Measurements from ENCODE around the gene RUNX2. TPM values are rescaled to one million over a fixed set of nuclear protein-coding genes. Genes with fewer than 3 reads are reported as not detected.
"Not testable (repeated sequence)": the region's sequence is repeated elsewhere in the genome, so short reads cannot be mapped to it uniquely, and the experiment has no call there.

Gene RUNX2
- total and polyA plus RNA-seq, 4 donors = 1.8 to 6.7 (median 3.2) TPM

DNA sequence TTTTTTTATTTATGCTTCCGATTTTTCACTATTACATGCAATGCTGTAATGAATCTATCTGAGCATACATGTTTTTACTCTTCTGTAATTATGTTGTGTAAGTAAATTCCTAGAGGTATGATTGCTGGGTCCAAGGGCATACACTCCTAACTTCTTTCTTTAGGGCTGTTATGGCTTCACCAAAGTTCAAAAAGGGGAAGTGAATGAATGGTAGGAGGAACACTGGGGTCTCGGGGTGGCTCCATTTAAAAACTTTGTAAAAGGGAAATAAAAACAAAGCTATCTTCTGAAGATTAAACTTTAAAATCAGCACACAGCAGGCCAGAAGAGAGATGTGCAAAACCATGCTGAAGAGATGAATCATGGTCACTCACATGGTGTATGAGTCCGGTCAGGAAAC lies 338.7 kb downstream of the RUNX2 start:
- Histone ChIP-seq H3K4me3 (no peak overlapping the region), H3K4me1 (ENCODE audit: control insufficient read depth in 5 of 5, insufficient read depth in 5 of 5, low read length in 5 of 5) (peaks cover 0 to 9% (median 0%) of the 10 kb centered on the region in 5 donors), H3K9ac (ENCODE audit: insufficient read depth in 1 of 2, low read length in 2 of 2) (no peak overlapping the region), H3K27ac (ENCODE audit: low read depth in 1 of 2, low read length in 1 of 2) (no peak overlapping the region), H3K9me3 (ENCODE audit: control insufficient read depth in 4 of 4, insufficient read depth in 3 of 4, low read length in 3 of 4) (peaks cover 0 to 7% (median 0%) of the 10 kb centered on the region in 4 donors), H3K27me3 (ENCODE audit: control insufficient read depth in 3 of 3, insufficient read depth in 3 of 3, low read length in 2 of 3) (peaks cover 6 to 42% (median 40%) of the 10 kb centered on the region in 3 donors), H3K36me3 (ENCODE audit: control insufficient read depth in 4 of 4, insufficient read depth in 4 of 4, low read length in 4 of 4) (no peaks in the 10 kb centered on the region)
- no peak for TF ChIP-seq CTCF (IDR thresholded peaks at IDR 0.05; ENCODE audit: control extremely low read depth, extremely low read depth)
- no peak for DNase-seq
- ATAC-seq (ENCODE audit: insufficient read depth, low FRiP score) = no peak
- WGBS, 2 donors = 63 to 79% methylated on average over 3 of the region's 3 CpGs

DNA sequence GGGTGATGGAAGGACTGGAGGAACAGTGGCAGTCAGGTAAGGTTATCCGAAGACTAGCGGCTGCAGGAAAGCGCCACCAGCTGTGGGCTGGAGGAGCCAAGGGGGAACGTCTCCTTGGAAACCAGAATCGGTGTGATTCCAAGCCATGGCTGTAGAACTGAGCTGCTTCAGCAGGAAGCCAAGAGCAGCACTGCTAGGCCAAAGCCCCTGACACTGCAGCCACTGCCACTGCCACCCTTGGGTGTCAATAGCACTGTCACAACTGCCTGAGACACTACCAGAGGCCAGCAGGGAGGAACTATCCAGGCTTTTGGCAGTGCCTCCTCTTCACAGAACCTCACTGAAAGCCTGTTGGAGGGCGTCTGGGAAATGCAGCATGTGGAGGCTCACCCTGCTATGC lies 339.2 kb downstream of the RUNX2 start:
- ATAC-seq (ENCODE audit: insufficient read depth, low FRiP score) (no peak), DNase-seq (peak; percentile 44 to 62 (median 55))
- 73 to 86% methylated on average over 6 of the region's 6 CpGs for WGBS, 2 donors
- Histone ChIP-seq H3K27me3 (ENCODE audit: control insufficient read depth in 3 of 3, insufficient read depth in 3 of 3, low read length in 2 of 3) (peaks cover 5 to 38% (median 36%) of the 10 kb centered on the region in 3 donors), H3K36me3 (ENCODE audit: control insufficient read depth in 4 of 4, insufficient read depth in 4 of 4, low read length in 4 of 4) (no peaks in the 10 kb centered on the region), H3K4me3 (no peak overlapping the region), H3K27ac (ENCODE audit: low read depth in 1 of 2, low read length in 1 of 2) (no peak overlapping the region), H3K9ac (ENCODE audit: insufficient read depth in 1 of 2, low read length in 2 of 2) (no peak overlapping the region), H3K4me1 (ENCODE audit: control insufficient read depth in 5 of 5, insufficient read depth in 5 of 5, low read length in 5 of 5) (peaks cover 0 to 9% (median 0%) of the 10 kb centered on the region in 5 donors), H3K9me3 (ENCODE audit: control insufficient read depth in 4 of 4, insufficient read depth in 3 of 4, low read length in 3 of 4) (peaks cover 0 to 7% (median 0%) of the 10 kb centered on the region in 4 donors)
- TF ChIP-seq CTCF (IDR thresholded peaks at IDR 0.05; ENCODE audit: control extremely low read depth, extremely low read depth) = no peak

- ATAC-seq (ENCODE audit: insufficient read depth, low FRiP score) = no peak
- WGBS, 2 donors = 87 to 95% methylated on average over 5 of the region's 5 CpGs
- TF ChIP-seq CTCF (IDR thresholded peaks at IDR 0.05; ENCODE audit: control extremely low read depth, extremely low read depth) = no peak
- DNase-seq = no peak
- Histone ChIP-seq H3K4me3 (no peak overlapping the region), H3K27me3 (ENCODE audit: control insufficient read depth in 3 of 3, insufficient read depth in 3 of 3, low read length in 2 of 3) (peaks cover 5 to 34% (median 31%) of the 10 kb centered on the region in 3 donors), H3K9me3 (ENCODE audit: control insufficient read depth in 4 of 4, insufficient read depth in 3 of 4, low read length in 3 of 4) (peaks cover 0 to 7% (median 0%) of the 10 kb centered on the region in 4 donors), H3K27ac (ENCODE audit: low read depth in 1 of 2, low read length in 1 of 2) (no peak overlapping the region), H3K4me1 (ENCODE audit: control insufficient read depth in 5 of 5, insufficient read depth in 5 of 5, low read length in 5 of 5) (peaks cover 0 to 9% (median 0%) of the 10 kb centered on the region in 5 donors), H3K9ac (ENCODE audit: insufficient read depth in 1 of 2, low read length in 2 of 2) (no peak overlapping the region), H3K36me3 (ENCODE audit: control insufficient read depth in 4 of 4, insufficient read depth in 4 of 4, low read length in 4 of 4) (no peaks in the 10 kb centered on the region)
Measured at GRCh38 chr6:45667766-45668165, 339.6 kb downstream of the RUNX2 start.

GRCh38 chr6:45668705-45669104 lies 340.6 kb downstream of the RUNX2 start:
- peaks cover 0 to 2% (median 0%) of the 10 kb centered on the region in 5 donors for H3K4me1 ChIP-seq (ENCODE audit: control insufficient read depth in 5 of 5, insufficient read depth in 5 of 5, low read length in 5 of 5)
- H3K36me3 ChIP-seq (ENCODE audit: control insufficient read depth in 4 of 4, insufficient read depth in 4 of 4, low read length in 4 of 4) = no peaks in the 10 kb centered on the region
- H3K9me3 ChIP-seq (ENCODE audit: control insufficient read depth in 4 of 4, insufficient read depth in 3 of 4, low read length in 3 of 4) = peaks cover 0 to 3% (median 0%) of the 10 kb centered on the region in 4 donors
- H3K27me3 ChIP-seq (ENCODE audit: control insufficient read depth in 3 of 3, insufficient read depth in 3 of 3, low read length in 2 of 3) = peaks cover 0 to 31% (median 25%) of the 10 kb centered on the region in 3 donors
- no peak for ATAC-seq (ENCODE audit: insufficient read depth, low FRiP score)
- 91 to 96% methylated on average over 9 of the region's 9 CpGs for WGBS, 2 donors
- no peak overlapping the region for H3K9ac ChIP-seq (ENCODE audit: insufficient read depth in 1 of 2, low read length in 2 of 2)
- no peak overlapping the region for H3K4me3 ChIP-seq
- TF ChIP-seq CTCF (IDR thresholded peaks at IDR 0.05; ENCODE audit: control extremely low read depth, extremely low read depth) = no peak
- no peak for DNase-seq
- H3K27ac ChIP-seq (ENCODE audit: low read depth in 1 of 2, low read length in 1 of 2) = no peak overlapping the region

GRCh38 chr6:45673167-45673566 lies 345.0 kb downstream of the RUNX2 start:
- not testable (repeated sequence) for H3K9ac ChIP-seq (ENCODE audit: insufficient read depth in 1 of 2, low read length in 2 of 2); H3K27me3 ChIP-seq (ENCODE audit: control insufficient read depth in 3 of 3, insufficient read depth in 3 of 3, low read length in 2 of 3); H3K36me3 ChIP-seq (ENCODE audit: control insufficient read depth in 4 of 4, insufficient read depth in 4 of 4, low read length in 4 of 4); H3K27ac ChIP-seq (ENCODE audit: low read depth in 1 of 2, low read length in 1 of 2); H3K4me3 ChIP-seq; ATAC-seq (ENCODE audit: insufficient read depth, low FRiP score); H3K9me3 ChIP-seq (ENCODE audit: control insufficient read depth in 4 of 4, insufficient read depth in 3 of 4, low read length in 3 of 4); DNase-seq
- 93 to 97% methylated on average over 3 of the region's 6 CpGs for WGBS, 2 donors
- H3K4me1 ChIP-seq (ENCODE audit: control insufficient read depth in 5 of 5, insufficient read depth in 5 of 5, low read length in 5 of 5) = peaks cover 0 to 14% (median under 1%) of the 10 kb centered on the region in 5 donors

Measured in lung (tissue), 12 donors.